ENCODE results near the gene NBEA.

The NBEA gene

DNA sequence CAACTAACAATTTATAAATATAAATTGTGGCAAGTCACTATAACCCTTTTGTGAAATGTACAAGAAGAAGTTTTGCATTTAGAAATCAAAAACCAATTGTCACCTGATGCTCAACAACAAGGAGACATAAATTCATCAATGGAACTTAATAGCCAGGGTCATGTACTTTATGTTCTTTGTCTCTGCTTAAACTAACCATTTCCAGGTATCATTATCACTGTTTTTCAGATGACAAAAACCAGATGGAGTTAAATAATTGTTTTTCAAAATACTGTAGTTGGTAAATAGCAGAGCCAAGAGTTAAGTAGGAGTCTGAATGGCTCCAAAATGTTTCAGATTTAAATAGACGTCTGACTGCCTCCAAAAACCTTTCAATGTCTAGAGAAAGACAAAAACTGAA lies 606.7 kb downstream of the NBEA start:
- Histone ChIP-seq H3K36me3 (ENCODE audit: insufficient read depth, insufficient read length, low read length) (no peaks in the 10 kb centered on the region), H3K9ac (ENCODE audit: insufficient read length, low read depth) (no peak overlapping the region), H3K4me1 (ENCODE audit: insufficient read depth, insufficient read length) (no peaks in the 10 kb centered on the region), H3K9me3 (ENCODE audit: insufficient read depth, low read length) (no peaks in the 10 kb centered on the region), H3K4me3 (ENCODE audit: insufficient read length, low read depth) (no peak overlapping the region), H3K27me3 (ENCODE audit: insufficient read depth, insufficient read length) (no peaks in the 10 kb centered on the region)
- TF ChIP-seq ZNF274 (IDR thresholded peaks at IDR 0.05; ENCODE audit: low read depth, low read length) (no peak), YY1 (IDR thresholded peaks at IDR 0.05; ENCODE audit: insufficient read depth, insufficient read length) (no peak)
- no peak for DNase-seq (ENCODE audit: low read depth, low spot score)

DNA sequence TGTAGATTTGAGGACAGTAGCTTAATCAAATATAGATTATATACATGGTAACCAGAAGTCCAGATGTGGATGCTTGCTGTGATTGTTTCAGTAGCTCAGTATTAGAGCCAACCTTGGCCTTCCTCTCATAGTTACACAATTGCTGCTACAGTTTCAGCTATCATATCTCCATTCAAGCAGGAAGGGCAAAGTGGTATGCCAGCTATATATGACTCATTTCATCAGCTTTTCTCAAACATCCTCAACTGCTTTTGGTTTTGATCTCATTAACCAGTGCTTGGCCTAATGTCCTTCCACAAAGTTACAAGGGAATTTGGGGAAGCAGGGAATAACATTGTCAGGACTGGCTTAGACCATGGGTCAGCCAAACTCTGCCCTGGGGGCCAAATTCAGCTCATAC lies 607.4 kb downstream of the NBEA start:
- Histone ChIP-seq H3K36me3 (ENCODE audit: insufficient read depth, insufficient read length, low read length) (no peaks in the 10 kb centered on the region), H3K4me3 (ENCODE audit: insufficient read length, low read depth) (no peak overlapping the region), H3K4me1 (ENCODE audit: insufficient read depth, insufficient read length) (no peaks in the 10 kb centered on the region), H3K9me3 (ENCODE audit: insufficient read depth, low read length) (no peaks in the 10 kb centered on the region), H3K9ac (ENCODE audit: insufficient read length, low read depth) (no peak overlapping the region), H3K27me3 (ENCODE audit: insufficient read depth, insufficient read length) (no peaks in the 10 kb centered on the region)
- TF ChIP-seq ZNF274 (IDR thresholded peaks at IDR 0.05; ENCODE audit: low read depth, low read length) (no peak), YY1 (IDR thresholded peaks at IDR 0.05; ENCODE audit: insufficient read depth, insufficient read length) (no peak), SUZ12 (IDR thresholded peaks at IDR 0.05; ENCODE audit: extremely low read depth, insufficient read depth, insufficient read length) (no peak)
- no peak for DNase-seq (ENCODE audit: low read depth, low spot score)

DNA sequence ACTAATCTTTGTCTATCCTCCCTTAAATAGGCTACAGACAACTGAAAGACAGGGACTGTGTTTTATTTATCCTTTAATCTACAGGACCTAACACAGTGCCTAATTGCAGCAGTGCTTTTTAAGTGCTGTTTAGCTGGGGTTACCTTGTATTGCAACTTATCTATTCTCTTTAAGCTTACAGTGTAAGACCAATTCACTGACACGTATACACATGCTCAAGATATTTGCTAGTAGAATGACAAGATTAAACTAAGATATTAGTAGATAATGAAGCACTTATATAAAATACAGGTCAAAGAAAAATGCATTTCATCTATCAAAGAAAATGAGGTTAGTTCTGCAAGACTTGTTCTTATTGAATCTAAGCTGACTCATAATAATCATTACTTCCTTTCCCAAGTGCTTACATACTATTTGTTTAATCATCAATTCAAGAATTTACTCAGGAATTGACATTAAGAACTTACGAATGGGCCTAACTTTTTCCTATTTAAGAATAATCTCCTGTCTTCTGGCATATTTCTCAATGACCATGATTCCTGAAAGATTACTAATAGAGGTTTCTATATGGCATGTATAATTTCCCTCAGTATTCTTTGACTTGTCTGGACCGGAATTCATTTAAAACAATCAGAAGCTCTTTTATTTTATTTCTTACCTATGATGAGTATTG lies 610.2 kb downstream of the NBEA start:
- TF ChIP-seq SUZ12 (IDR thresholded peaks at IDR 0.05; ENCODE audit: extremely low read depth, insufficient read depth, insufficient read length), result no peak
- no peak for TF ChIP-seq YY1 (IDR thresholded peaks at IDR 0.05; ENCODE audit: insufficient read depth, insufficient read length)
- no peak for TF ChIP-seq ZNF274 (IDR thresholded peaks at IDR 0.05; ENCODE audit: low read depth, low read length)
- Histone ChIP-seq H3K9ac (ENCODE audit: insufficient read length, low read depth) (no peak overlapping the region), H3K36me3 (ENCODE audit: insufficient read depth, insufficient read length, low read length) (no peaks in the 10 kb centered on the region), H3K4me3 (ENCODE audit: insufficient read length, low read depth) (no peak overlapping the region), H3K9me3 (ENCODE audit: insufficient read depth, low read length) (no peaks in the 10 kb centered on the region), H3K4me1 (ENCODE audit: insufficient read depth, insufficient read length) (no peaks in the 10 kb centered on the region), H3K27me3 (ENCODE audit: insufficient read depth, insufficient read length) (no peaks in the 10 kb centered on the region)
- DNase-seq (ENCODE audit: low read depth, low spot score), result no peak

DNA sequence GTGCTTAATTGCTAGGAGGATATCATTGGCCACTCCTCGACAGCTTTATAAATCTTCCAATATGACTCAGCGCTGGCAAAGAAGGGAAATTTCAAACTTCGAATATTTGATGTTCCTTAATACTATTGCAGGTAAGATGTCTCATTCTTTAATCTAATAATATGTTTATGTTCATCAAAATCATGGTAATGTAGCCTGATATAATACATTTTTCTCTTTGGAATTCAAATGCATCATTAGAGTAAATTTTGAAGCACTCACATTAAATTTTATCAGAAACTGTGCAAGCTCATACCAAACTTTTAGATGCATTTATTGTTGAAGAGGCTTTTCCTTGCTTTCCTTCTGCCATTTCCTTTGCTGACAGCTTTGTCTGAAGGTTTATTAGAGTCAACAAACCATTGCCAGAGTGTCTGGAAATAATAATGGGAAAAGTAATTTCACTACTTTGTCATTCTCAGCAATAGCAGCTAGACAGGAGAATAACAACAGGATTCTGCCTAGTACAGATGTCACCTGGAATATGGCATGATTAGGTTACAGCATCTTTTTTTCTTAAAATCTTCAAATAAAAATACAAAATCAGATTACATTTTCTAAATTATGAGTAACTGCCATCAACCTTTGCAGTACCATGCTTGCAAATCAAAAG lies 613.0 kb downstream of the NBEA start:
- Histone ChIP-seq H3K9me3 (ENCODE audit: insufficient read depth, low read length) (no peaks in the 10 kb centered on the region), H3K36me3 (ENCODE audit: insufficient read depth, insufficient read length, low read length) (no peaks in the 10 kb centered on the region), H3K27me3 (ENCODE audit: insufficient read depth, insufficient read length) (no peaks in the 10 kb centered on the region), H3K9ac (ENCODE audit: insufficient read length, low read depth) (no peak overlapping the region), H3K4me3 (ENCODE audit: insufficient read length, low read depth) (no peak overlapping the region), H3K4me1 (ENCODE audit: insufficient read depth, insufficient read length) (no peaks in the 10 kb centered on the region)
- no peak for TF ChIP-seq ZNF274 (IDR thresholded peaks at IDR 0.05; ENCODE audit: low read depth, low read length)
- no peak for TF ChIP-seq SUZ12 (IDR thresholded peaks at IDR 0.05; ENCODE audit: extremely low read depth, insufficient read depth, insufficient read length)
- TF ChIP-seq YY1 (IDR thresholded peaks at IDR 0.05; ENCODE audit: insufficient read depth, insufficient read length), result no peak
- DNase-seq (ENCODE audit: low read depth, low spot score), result no peak

DNA sequence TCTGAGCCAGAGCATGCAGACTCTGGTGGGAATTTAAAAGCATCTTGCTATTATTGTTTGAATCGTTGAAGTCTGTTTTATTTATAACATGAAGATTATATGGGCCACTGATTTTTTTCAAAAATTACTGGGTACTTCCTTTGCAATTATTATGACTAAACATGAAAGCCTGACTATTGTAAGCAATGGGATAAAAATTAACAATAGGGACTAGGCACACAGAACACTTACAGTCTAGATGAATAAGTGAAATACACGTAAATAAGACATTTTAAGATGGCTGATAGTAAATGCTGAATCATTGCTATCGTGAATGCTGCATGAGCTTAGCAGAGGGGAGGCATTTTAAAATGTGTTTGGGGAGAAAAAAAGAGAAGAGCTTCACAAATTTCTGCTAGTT lies 615.4 kb downstream of the NBEA start:
- H3K9ac ChIP-seq (ENCODE audit: insufficient read length, low read depth), result no peak overlapping the region
- no peaks in the 10 kb centered on the region for H3K9me3 ChIP-seq (ENCODE audit: insufficient read depth, low read length)
- H3K4me3 ChIP-seq (ENCODE audit: insufficient read length, low read depth), result no peak overlapping the region
- no peaks in the 10 kb centered on the region for H3K4me1 ChIP-seq (ENCODE audit: insufficient read depth, insufficient read length)
- DNase-seq (ENCODE audit: low read depth, low spot score), result no peak
- no peaks in the 10 kb centered on the region for H3K36me3 ChIP-seq (ENCODE audit: insufficient read depth, insufficient read length, low read length)
- no peaks in the 10 kb centered on the region for H3K27me3 ChIP-seq (ENCODE audit: insufficient read depth, insufficient read length)
- TF ChIP-seq SUZ12 (IDR thresholded peaks at IDR 0.05; ENCODE audit: extremely low read depth, insufficient read depth, insufficient read length), result no peak

DNA sequence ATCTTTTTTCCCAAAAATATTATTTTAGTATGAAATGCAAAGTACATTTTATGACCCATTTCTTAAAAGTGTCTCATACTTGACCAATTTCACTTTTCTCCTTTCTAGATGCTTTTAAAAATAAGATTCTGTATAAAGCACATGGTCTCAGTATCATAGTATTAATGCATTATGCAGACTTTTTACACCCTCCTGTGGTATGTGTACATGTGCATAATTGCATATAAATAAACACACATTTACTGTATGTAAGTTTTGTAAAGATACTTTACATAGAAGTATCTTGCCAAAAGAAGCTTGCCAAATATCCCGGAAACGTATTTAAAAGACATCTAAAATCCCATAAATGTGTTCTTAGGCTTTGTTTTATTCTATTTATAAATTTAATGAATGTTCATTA lies 619.5 kb downstream of the NBEA start:
- H3K4me3 ChIP-seq (ENCODE audit: insufficient read length, low read depth), result no peak overlapping the region
- TF ChIP-seq YY1 (IDR thresholded peaks at IDR 0.05; ENCODE audit: insufficient read depth, insufficient read length) (no peak), SUZ12 (IDR thresholded peaks at IDR 0.05; ENCODE audit: extremely low read depth, insufficient read depth, insufficient read length) (no peak), ZNF274 (IDR thresholded peaks at IDR 0.05; ENCODE audit: low read depth, low read length) (no peak)
- H3K4me1 ChIP-seq (ENCODE audit: insufficient read depth, insufficient read length), result no peaks in the 10 kb centered on the region
- no peaks in the 10 kb centered on the region for H3K36me3 ChIP-seq (ENCODE audit: insufficient read depth, insufficient read length, low read length)
- no peak for DNase-seq (ENCODE audit: low read depth, low spot score)
- H3K27me3 ChIP-seq (ENCODE audit: insufficient read depth, insufficient read length), result no peaks in the 10 kb centered on the region
- no peak overlapping the region for H3K9ac ChIP-seq (ENCODE audit: insufficient read length, low read depth)
- H3K9me3 ChIP-seq (ENCODE audit: insufficient read depth, low read length), result no peaks in the 10 kb centered on the region

DNA sequence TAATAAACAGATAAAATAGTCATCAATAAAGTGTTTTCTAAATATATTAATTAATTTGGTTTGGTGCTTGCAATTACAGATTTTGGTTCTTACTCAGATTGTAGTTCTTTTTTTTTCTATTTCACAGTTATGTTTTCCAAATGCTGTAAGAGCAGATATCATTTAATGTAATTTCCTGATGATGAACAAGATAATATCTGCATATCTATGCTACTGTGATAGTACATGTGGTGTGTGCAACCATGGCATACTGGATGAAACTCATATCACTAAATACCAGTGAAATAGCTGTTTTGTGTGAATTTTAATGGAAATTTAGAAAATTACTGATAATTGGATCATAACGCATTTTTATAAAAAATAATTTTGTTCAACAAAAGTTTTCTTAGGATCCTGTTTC lies 623.2 kb downstream of the NBEA start:
- no peak for DNase-seq (ENCODE audit: low read depth, low spot score)
- Histone ChIP-seq H3K9me3 (ENCODE audit: insufficient read depth, low read length) (no peaks in the 10 kb centered on the region), H3K4me1 (ENCODE audit: insufficient read depth, insufficient read length) (no peaks in the 10 kb centered on the region), H3K36me3 (ENCODE audit: insufficient read depth, insufficient read length, low read length) (no peaks in the 10 kb centered on the region), H3K4me3 (ENCODE audit: insufficient read length, low read depth) (no peak overlapping the region), H3K27me3 (ENCODE audit: insufficient read depth, insufficient read length) (no peaks in the 10 kb centered on the region), H3K9ac (ENCODE audit: insufficient read length, low read depth) (no peak overlapping the region)
- TF ChIP-seq YY1 (IDR thresholded peaks at IDR 0.05; ENCODE audit: insufficient read depth, insufficient read length) (no peak), SUZ12 (IDR thresholded peaks at IDR 0.05; ENCODE audit: extremely low read depth, insufficient read depth, insufficient read length) (no peak), ZNF274 (IDR thresholded peaks at IDR 0.05; ENCODE audit: low read depth, low read length) (no peak)

Data from NT2/D1 (cell line).